GM12872 (cell line): ENCODE data around the gene ZSCAN2.

Source experiments
- CTCF ChIP-seq: IDR thresholded peaks from 3 replicates; pipeline ENCODE4 v1.5.1; 2011; ENCODE audit warnings: low read depth, mild to moderate bottlenecking, low read length, moderate library complexity; ENCODE audit not compliant: insufficient read depth

ZSCAN2 gene

DNA sequence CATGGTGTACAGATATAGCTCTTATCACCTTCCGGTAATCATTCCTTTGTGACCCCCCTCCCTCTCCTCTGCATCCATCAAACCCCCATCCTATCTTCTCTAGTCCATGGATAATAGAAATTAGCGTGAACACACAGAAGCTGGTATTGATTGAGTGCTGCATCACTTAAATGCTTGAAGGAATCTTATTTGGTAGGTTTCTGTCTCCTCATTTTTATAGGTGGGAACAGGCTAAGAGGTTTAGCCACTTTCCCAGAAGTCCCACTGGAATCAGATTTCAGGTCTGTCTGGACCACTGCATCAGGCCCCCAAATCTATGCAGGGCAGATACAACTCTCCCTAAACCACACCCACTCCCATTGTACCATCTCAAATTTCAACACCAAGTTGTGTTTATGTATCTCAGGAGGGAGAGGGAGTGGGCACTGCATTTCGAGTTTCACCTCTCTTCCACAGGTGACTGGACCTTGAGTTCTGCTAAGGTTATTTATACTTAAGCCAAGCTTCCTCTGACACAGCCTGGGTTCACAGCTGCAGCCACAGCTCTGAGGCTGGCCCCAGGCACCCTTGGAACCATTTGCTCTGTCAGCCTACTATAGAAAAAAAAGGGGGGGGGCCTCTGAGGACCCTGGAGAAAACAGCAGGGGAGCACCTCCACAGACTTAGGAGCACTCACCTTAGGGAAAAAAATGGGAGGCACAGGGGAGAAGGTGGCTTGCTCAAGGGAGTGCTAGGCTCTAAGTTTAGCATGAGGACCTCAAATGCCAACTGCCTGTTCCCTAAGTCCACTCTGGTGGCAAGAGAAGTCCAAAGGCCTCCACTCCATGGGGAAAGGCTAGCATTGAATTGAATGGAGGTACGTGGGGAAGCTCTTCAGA is 59.3 kb downstream of the ZSCAN2 start:
- TF ChIP-seq CTCF = no peak

DNA sequence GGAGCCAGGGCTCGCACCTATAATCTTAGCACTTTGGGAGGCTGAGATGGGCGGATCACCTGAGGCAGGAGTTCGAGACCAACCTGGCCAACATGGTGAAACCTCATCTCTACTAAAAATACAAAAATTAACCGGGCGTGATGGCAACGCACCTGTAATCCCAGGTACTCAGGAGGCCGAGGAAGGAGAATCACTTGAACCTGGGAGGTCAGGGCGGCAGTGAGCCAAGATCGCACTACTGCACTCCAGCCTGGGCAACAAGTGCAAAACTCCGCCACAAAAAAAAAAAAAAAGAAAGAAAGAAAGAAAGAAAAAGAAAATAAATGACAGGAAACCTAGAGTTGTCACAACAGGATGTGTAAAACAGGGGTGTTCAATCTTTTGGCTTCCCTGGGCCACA is 60.2 kb downstream of the ZSCAN2 start:
- TF ChIP-seq CTCF = no peak

DNA sequence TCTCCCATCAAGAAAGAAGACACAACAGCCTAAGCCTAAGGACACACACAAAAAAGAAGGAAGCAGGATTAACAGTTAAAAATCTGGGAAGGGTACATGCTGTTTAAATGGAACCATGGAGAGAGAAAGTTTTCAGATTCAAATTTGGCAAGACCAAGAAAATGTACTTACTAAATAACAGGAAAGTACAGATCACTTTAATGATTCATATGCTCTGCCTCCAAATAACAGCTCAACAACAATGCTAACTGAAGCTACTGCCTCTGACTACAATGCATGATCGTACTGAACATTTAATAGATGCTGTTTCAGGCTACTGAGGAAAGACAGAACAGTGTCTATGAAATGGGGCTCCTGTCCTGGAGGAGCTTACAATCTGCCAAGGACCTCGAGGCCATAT is 65.6 kb downstream of the ZSCAN2 start:
- TF ChIP-seq CTCF = no peak

- TF ChIP-seq CTCF = no peak
Observed at GRCh38 chr15:84668221-84668982, 67.6 kb downstream of the ZSCAN2 start.

DNA sequence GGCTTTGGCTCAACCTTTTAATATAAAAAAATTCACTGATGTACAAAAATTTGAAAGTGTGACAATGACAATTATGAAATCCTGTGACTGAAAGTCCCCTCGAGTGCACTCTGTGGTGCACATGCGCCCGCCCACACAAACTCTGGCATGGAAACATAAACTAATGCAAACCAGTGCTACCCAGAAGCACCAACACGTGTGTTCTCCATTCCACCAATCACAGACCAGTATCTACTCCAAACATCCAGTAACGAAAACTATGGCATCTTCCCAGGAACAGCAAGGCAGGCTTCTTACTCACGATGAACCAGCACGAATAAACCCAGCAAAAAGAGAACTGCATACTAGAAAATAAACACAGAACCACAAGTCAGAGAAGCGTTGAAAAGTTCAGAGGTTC is 68.9 kb downstream of the ZSCAN2 start:
- TF ChIP-seq CTCF = no peak

DNA sequence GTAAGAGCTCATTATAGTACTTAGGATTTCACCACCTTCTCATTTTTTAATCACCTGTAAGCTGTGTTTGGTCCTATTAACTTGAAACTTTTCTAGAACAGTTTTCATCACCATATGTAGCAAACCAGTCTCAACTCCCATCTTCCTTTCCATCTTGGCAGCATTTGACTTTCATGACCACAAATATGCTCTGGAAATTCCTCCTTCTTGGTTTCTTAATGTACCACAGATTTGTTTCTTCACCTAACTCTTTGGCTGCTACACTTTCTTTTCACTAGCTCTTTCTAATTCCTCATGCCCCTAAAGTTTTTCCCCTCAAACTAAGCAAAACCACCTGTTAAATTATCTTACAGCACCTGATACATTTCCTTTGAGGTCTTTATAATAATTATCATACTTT is 70.4 kb downstream of the ZSCAN2 start:
- TF ChIP-seq CTCF = no peak
